K562 (cell line): ENCODE measurements around the gene OR52R1. TPM values are rescaled to one million over a fixed set of nuclear protein-coding genes. Genes with fewer than 3 reads are reported as not detected.
A peak's percentile ranks its signal among the peaks of the same experiment; 100 is the strongest.

ENCODE experiments used
- ATAC-seq: fragments of 200-7000 bp; cut with Tn5 transposase; 3 replicates; pipeline ENCODE4 v1.9.1; 2020; ENCODE audit warnings: moderate library complexity
- BruUV-seq: library from RNA; stranded (reverse); fragments of 400-500 nt; replicated peaks from 2 replicates; lab custom pipeline; 2021; lab: Mats Ljungman, UMichigan
- CTCF ChIA-PET: fragments of 300-600 bp; formaldehyde crosslinking; extraction: SDS; loops from one replicate; lab custom pipeline; 2021; ENCODE audit warnings: low intra/inter-chr PET ratio; lab: Yijun Ruan, JAX
- POLR2A ChIA-PET: fragments of 300-600, 350-650 bp; sonication (Branson Sonifier 250); formaldehyde crosslinking; extraction: SDS; loops from one replicate; lab custom pipeline; 2021; ENCODE audit warnings: antibody characterized with exemption, inconsistent platforms; lab: Yijun Ruan, JAX
- DNase-seq, 4 experiments: peaks; one replicate each; pipeline versions ENCODE4 v3.0.0 to v3.0.0-alpha.2; 2011 to 2018; ENCODE audit warnings: low spot score in 3 of 4, mixed read lengths in 3 of 4; ENCODE audit errors: extremely low read depth in 1 of 4
- FAIRE-seq: peaks from 2 replicates; lab custom pipeline; 2011; peaks lifted over from hg19 to GRCh38; lab: Jason Lieb, UNC
- H2AFZ ChIP-seq: 2 replicates; pipeline ENCODE4 v1.6.0; 2011; ENCODE audit warnings: low read depth, low read length, control low read depth, inconsistent platforms
- H3K27ac ChIP-seq: fragments of 200-600 bp; 3 replicates; pipeline ENCODE4 v1.8.0; 2011; ENCODE audit warnings: low read depth, mild to moderate bottlenecking, control low read depth, inconsistent platforms, low read length, moderate library complexity, mixed read lengths; ENCODE audit errors: extremely low read depth
- H3K27me3 ChIP-seq, 2 experiments: fragments of 300-600 bp in 1 of 2; 2 replicates in 1 of 2; 3 replicates in 1 of 2; pipeline versions ENCODE4 v1.6.0 to v1.8.0; 2011; ENCODE audit warnings: inconsistent platforms in 2 of 2, low read length in 2 of 2, mild to moderate bottlenecking in 1 of 2, mixed read lengths in 1 of 2, moderate library complexity in 1 of 2; ENCODE audit not compliant: control insufficient read depth in 2 of 2, insufficient read depth in 2 of 2
- H3K36me3 ChIP-seq: fragments of 300-600 bp; 3 replicates; pipeline ENCODE4 v1.8.0; 2011; ENCODE audit warnings: mild to moderate bottlenecking, low read length, inconsistent platforms; ENCODE audit not compliant: control insufficient read depth, insufficient read depth
- H3K4me1 ChIP-seq, 2 experiments: fragments of 200-600 bp in 1 of 2; replicated peaks in 1 of 2; 2 replicates in 1 of 2; 3 replicates in 1 of 2; pipeline versions ENCODE4 v1.5.1 to v1.8.0; 2011; ENCODE audit warnings: inconsistent platforms in 2 of 2, low read length in 2 of 2, mild to moderate bottlenecking in 1 of 2, mixed read lengths in 1 of 2, moderate library complexity in 1 of 2; ENCODE audit not compliant: control insufficient read depth in 2 of 2, insufficient read depth in 2 of 2
- H3K4me2 ChIP-seq: 2 replicates; pipeline ENCODE4 v1.6.1; 2011; ENCODE audit warnings: low read length, control low read depth, inconsistent platforms, mixed read lengths; ENCODE audit not compliant: insufficient read depth
- H3K4me3 ChIP-seq: fragments of 200-600 bp; sonication (generic), shearing (Covaris generic); 2 replicates; pipeline ENCODE4 v1.5.1; 2016; ENCODE audit warnings: control low read depth, inconsistent platforms
- H3K79me2 ChIP-seq: fragments of 200-600 bp; 3 replicates; pipeline ENCODE4 v1.8.0; 2011; ENCODE audit warnings: low read length, inconsistent platforms; ENCODE audit not compliant: control insufficient read depth, insufficient read depth
- H3K9ac ChIP-seq, 2 experiments: 2 replicates each; pipeline versions ENCODE4 v1.6.0 to v1.6.1; 2011; ENCODE audit warnings: low read depth in 2 of 2, low read length in 2 of 2, control low read depth in 1 of 2, inconsistent platforms in 1 of 2, mild to moderate bottlenecking in 1 of 2, mixed read lengths in 1 of 2; ENCODE audit not compliant: insufficient read depth in 1 of 2
- H3K9me1 ChIP-seq: one replicate; pipeline ENCODE4 v1.6.0; 2011; ENCODE audit warnings: inconsistent platforms, mild to moderate bottlenecking, low read length, moderate library complexity; ENCODE audit not compliant: control insufficient read depth, insufficient read depth
- H3K9me3 ChIP-seq: replicated peaks from 2 replicates; pipeline ENCODE4 v1.5.1; 2011; ENCODE audit warnings: low read depth, low read length, inconsistent platforms; ENCODE audit not compliant: control insufficient read depth, insufficient read depth
- H4K20me1 ChIP-seq: replicated peaks from 2 replicates; pipeline ENCODE4 v1.6.1; 2011; ENCODE audit warnings: low read length, inconsistent platforms, mixed read lengths; ENCODE audit not compliant: control insufficient read depth, insufficient read depth
- ATF3 ChIP-seq, 2 experiments: fragments of 450-650 bp in 1 of 2; sonication (generic) in 1 of 2; formaldehyde crosslinking in 1 of 2; IDR thresholded peaks in 1 of 2; conservative IDR thresholded peaks in 1 of 2; 2 replicates each; pipeline versions ENCODE4 v1.6.1 to v1.8.1; 2016 to 2023; ENCODE audit warnings: mild to moderate bottlenecking in 2 of 2, moderate library complexity in 2 of 2, inconsistent platforms in 1 of 2, missing genetic modification reagents in 1 of 2
- CREB5 ChIP-seq: fragments of 250-450 bp; sonication (Bioruptor Pico); IDR thresholded peaks from 2 replicates; pipeline ENCODE4 v1.5.0; 2020; ENCODE audit warnings: mild to moderate bottlenecking
- CTCF ChIP-seq, 3 experiments: IDR thresholded peaks in 2 of 3; conservative IDR thresholded peaks in 1 of 3; 2 replicates each; pipeline ENCODE4 v1.5.1; 2011 to 2012; ENCODE audit warnings: low read length in 3 of 3, mild to moderate bottlenecking in 3 of 3, control low read depth in 2 of 3, improper control_type of control experiment in 1 of 3, inconsistent platforms in 1 of 3, low read depth in 1 of 3, mixed read lengths in 1 of 3, moderate library complexity in 1 of 3; ENCODE audit not compliant: insufficient read depth in 2 of 3
- POLR2H ChIP-seq: IDR thresholded peaks from 2 replicates; pipeline ENCODE4 v1.6.1; 2016; ENCODE audit warnings: missing genetic modification characterization, low read depth, mild to moderate bottlenecking, control low read depth, missing compliant biosample characterization, moderate library complexity
- RAD21 ChIP-seq, 2 experiments: fragments of 250-450 bp in 1 of 2; fragments of 450-650 bp in 1 of 2; sonication (Bioruptor Pico) in 1 of 2; formaldehyde crosslinking in 1 of 2; IDR thresholded peaks in 1 of 2; conservative IDR thresholded peaks in 1 of 2; 2 replicates each; pipeline versions ENCODE4 v1.4.0 to v1.8.0; 2020 to 2022; ENCODE audit warnings: mild to moderate bottlenecking in 2 of 2, moderate library complexity in 1 of 2
- RUNX1 ChIP-seq: sonication (generic); IDR thresholded peaks from 2 replicates; pipeline ENCODE4 v1.6.1; 2016; ENCODE audit warnings: antibody characterized with exemption, low read depth
- XRCC5 ChIP-seq: fragments of 200-400 bp; formaldehyde crosslinking; IDR thresholded peaks from 2 replicates; pipeline ENCODE4 v1.6.1; 2017; ENCODE audit warnings: low read depth, mild to moderate bottlenecking, low read length
- ZBTB1 ChIP-seq: sonication (generic); formaldehyde crosslinking; IDR thresholded peaks from 2 replicates; pipeline ENCODE4 v1.8.1; 2023; ENCODE audit warnings: missing genetic modification reagents, low read depth, mild to moderate bottlenecking, borderline replicate concordance
- ZKSCAN1 ChIP-seq: fragments of 150-350 bp; IDR thresholded peaks from 2 replicates; pipeline ENCODE4 v1.6.1; 2016; ENCODE audit warnings: low read depth, low read length
- in situ Hi-C: fragments of 300-500 bp; cut with MboI; formaldehyde crosslinking; loops from 4 replicates; pipeline ENCODE4 v1.15.0; 2018; ENCODE audit warnings: inconsistent platforms, mixed read lengths
- intact Hi-C: fragments of 100-400 bp; cut with micrococcal nuclease; formaldehyde crosslinking; loops from 2 replicates; pipeline ENCODE4 v1.14.2; 2022
- polyA plus RNA-seq, 8 experiments: library from polyadenylated mRNA; depleted of rRNA in 4 of 8; stranded (reverse) in 5 of 8; unstranded in 3 of 8; fragments of >200 nt; fragmentation: Nextera tagmentation in 2 of 8; fragmentation: Illumina TruSeq in 1 of 8; extraction: Ambion mirVana in 2 of 8; extraction: Trizol in 1 of 8; gene quantifications; 2 replicates each; pipeline versions ENCODE4 v1.2.1 to v1.2.3, GENCODE V29; 2011 to 2014; ENCODE audit warnings: inconsistent platforms in 1 of 8, missing spikeins in 1 of 8
- total RNA-seq, 7 experiments: library from RNA; depleted of rRNA in 6 of 7; stranded (reverse); fragments of >200 nt in 6 of 7; fragmentation: Illumina TruSeq in 2 of 7; extraction: Trizol in 2 of 7; gene quantifications; 2 replicates each; pipeline versions ENCODE4 v1.2.1 to v1.2.3, GENCODE V29; 2011 to 2021; ENCODE audit warnings: low replicate concordance in 1 of 7

Gene OR52R1
- total and polyA plus RNA-seq, 9 of the 15 experiments (the other 6 are each of a cell fraction or from before 2014, with no cell fraction given): not detected

GRCh38 chr11:4826425-4826824, 22.2 kb upstream of the OR52R1 start:
- no peaks in the 10 kb centered on the region for H3K4me1 ChIP-seq
- no peaks in the 10 kb centered on the region for H3K9me1 ChIP-seq
- no peak for FAIRE-seq
- no peaks in the 10 kb centered on the region for H4K20me1 ChIP-seq
- no peak overlapping the region for H3K4me2 ChIP-seq
- no TSS peak for BruUV-seq
- H3K4me3 ChIP-seq: no peak overlapping the region
- no peak for TF ChIP-seq ZKSCAN1
- peak; percentile 3 to 46 (median 24); a peak in 3 of 6 replicates for TF ChIP-seq CTCF (IDR thresholded peaks at IDR 0.05 in 2 of 3, conservative IDR thresholded peaks at IDR 0.05 in 1 of 3; ENCODE audit: insufficient read depth in 2 of 3, low read depth in 1 of 3, low read length in 3 of 3)
- peak; percentile 24 to 50 for TF ChIP-seq RAD21 (CRISPR knock-in tag; conservative IDR thresholded peaks at IDR 0.05 in 1 of 2, IDR thresholded peaks at IDR 0.05 in 1 of 2)
- ChIA-PET CTCF (interaction anchor here (0.9 kb wide), 1 partner anchor 189 kb away, joined by 5 read pairs; the partner anchor contains the start of gene OR51D1), POLR2A (no interaction called here)
- in situ Hi-C loops: no loop called here
- peaks cover 2 to 6% of the 10 kb centered on the region in 2 experiments; a peak in 3 of 5 replicates for H3K27me3 ChIP-seq
- DNase-seq: peak in 1 of 4 experiments; percentile 4
- no peak overlapping the region for H3K9ac ChIP-seq
- intact Hi-C loops: loop anchor here (2.0 kb wide), 1 partner anchor 190 kb away; the partner anchor contains the start of gene OR51D1
- no peak for ATAC-seq
- H3K79me2 ChIP-seq: no peaks in the 10 kb centered on the region
- no peak overlapping the region for H3K27ac ChIP-seq
- H3K36me3 ChIP-seq: no peaks in the 10 kb centered on the region
- H2AFZ ChIP-seq: no peak overlapping the region
- H3K9me3 ChIP-seq: no peaks in the 10 kb centered on the region

- ATAC-seq (no peak), FAIRE-seq (no peak), DNase-seq (no peak)
- no TSS peak for BruUV-seq
- Histone ChIP-seq H4K20me1 (no peaks in the 10 kb centered on the region), H3K9me3 (no peaks in the 10 kb centered on the region), H3K9me1 (no peaks in the 10 kb centered on the region), H3K36me3 (no peaks in the 10 kb centered on the region), H3K27me3 (peaks cover 2 to 6% of the 10 kb centered on the region in 2 experiments; a peak in 3 of 5 replicates), H2AFZ (no peak overlapping the region), H3K79me2 (no peaks in the 10 kb centered on the region), H3K27ac (no peak overlapping the region), H3K4me1 (no peaks in the 10 kb centered on the region), H3K9ac (no peak overlapping the region), H3K4me2 (no peak overlapping the region), H3K4me3 (no peak overlapping the region)
- POLR2A ChIA-PET: no interaction called here
- CTCF ChIA-PET: no interaction called here
- intact Hi-C loops: no loop called here
- in situ Hi-C loops: no loop called here
- TF ChIP-seq ZBTB1 (CRISPR knock-in tag): no peak
- TF ChIP-seq ATF3 (IDR thresholded peaks at IDR 0.05): no peak
- no peak for TF ChIP-seq ATF3 (CRISPR knock-in tag; conservative IDR thresholded peaks at IDR 0.05)
- no peak for TF ChIP-seq XRCC5
- no peak for TF ChIP-seq POLR2H (tag)
- TF ChIP-seq RUNX1: no peak
- no peak for TF ChIP-seq CREB5 (CRISPR knock-in tag)
Measured at GRCh38 chr11:4825132-4825531, 21.0 kb upstream of the OR52R1 start.
